ENCODE results near the gene LRRN4. TPM values are rescaled to one million over a fixed set of nuclear protein-coding genes. Genes with fewer than 3 reads are reported as not detected.

Gene LRRN4
- total RNA-seq, 1 donor from 2014 or later: 0.20 TPM

Small RNA genes lying within 50 kb of the gene (small RNA-seq; reads per million reads assigned to genes)
- gene RN7SL498P (ENCODE audit: low replicate concordance): not detected

Other genes starting within 250 kb of the LRRN4 start
- 0.20 TPM for gene CHGB, start 142.6 kb downstream of the LRRN4 start, total RNA-seq
- gene TRMT6, start 103.5 kb downstream of the LRRN4 start, total RNA-seq: 6.4 TPM
- gene MCM8, start 103.4 kb downstream of the LRRN4 start, total RNA-seq: 7.9 TPM
- gene CRLS1, start 47.9 kb downstream of the LRRN4 start, total RNA-seq: 33.9 TPM
- gene FERMT1, start 69.0 kb upstream of the LRRN4 start, total RNA-seq: 8.2 TPM